Activated CD4-positive, alpha-beta T cell treated with anti-CD3 and anti-CD28 coated beads, Interleukin-2, amount 10 ng/mL, durations not matched to agents 24 days and 14 days (primary cell): ENCODE measurements around the gene WDR4. TPM values are rescaled to one million over a fixed set of nuclear protein-coding genes. Genes with fewer than 3 reads are reported as not detected.
"Not testable (repeated sequence)": the region's sequence is repeated elsewhere in the genome, so short reads cannot be mapped to it uniquely, and the experiment has no call there.

Source experiments
- DNase-seq: peaks from one replicate; pipeline ENCODE4 v3.0.0; 2022
- H3K27ac Mint-ChIP-seq: one replicate; pipeline ENCODE4 v1.8.0; 2022; ENCODE audit warnings: mild to moderate bottlenecking, mixed read lengths
- H3K27me3 Mint-ChIP-seq: one replicate; pipeline ENCODE4 v1.8.0; 2022; ENCODE audit warnings: mixed read lengths
- H3K36me3 Mint-ChIP-seq: one replicate; pipeline ENCODE4 v1.8.0; 2022; ENCODE audit warnings: low read depth, mild to moderate bottlenecking, mixed read lengths
- H3K4me1 Mint-ChIP-seq: one replicate; pipeline ENCODE4 v1.8.0; 2021; ENCODE audit warnings: mixed read lengths
- H3K4me3 Mint-ChIP-seq: one replicate; pipeline ENCODE4 v1.8.0; 2022; ENCODE audit warnings: mild to moderate bottlenecking, moderate library complexity, mixed read lengths
- H3K9me3 Mint-ChIP-seq: one replicate; pipeline ENCODE4 v1.8.0; 2021; ENCODE audit warnings: mixed read lengths
- intact Hi-C: fragments of 100-400 bp; cut with micrococcal nuclease; formaldehyde crosslinking; loops from one replicate; pipeline ENCODE4 v1.15.1; 2023
- total RNA-seq: library from RNA; stranded (reverse); gene quantifications from 2 replicates; pipeline ENCODE4 v1.2.3, GENCODE V29; 2022

Gene WDR4
- total RNA-seq, 1 donor from 2014 or later: 75.1 TPM

DNA sequence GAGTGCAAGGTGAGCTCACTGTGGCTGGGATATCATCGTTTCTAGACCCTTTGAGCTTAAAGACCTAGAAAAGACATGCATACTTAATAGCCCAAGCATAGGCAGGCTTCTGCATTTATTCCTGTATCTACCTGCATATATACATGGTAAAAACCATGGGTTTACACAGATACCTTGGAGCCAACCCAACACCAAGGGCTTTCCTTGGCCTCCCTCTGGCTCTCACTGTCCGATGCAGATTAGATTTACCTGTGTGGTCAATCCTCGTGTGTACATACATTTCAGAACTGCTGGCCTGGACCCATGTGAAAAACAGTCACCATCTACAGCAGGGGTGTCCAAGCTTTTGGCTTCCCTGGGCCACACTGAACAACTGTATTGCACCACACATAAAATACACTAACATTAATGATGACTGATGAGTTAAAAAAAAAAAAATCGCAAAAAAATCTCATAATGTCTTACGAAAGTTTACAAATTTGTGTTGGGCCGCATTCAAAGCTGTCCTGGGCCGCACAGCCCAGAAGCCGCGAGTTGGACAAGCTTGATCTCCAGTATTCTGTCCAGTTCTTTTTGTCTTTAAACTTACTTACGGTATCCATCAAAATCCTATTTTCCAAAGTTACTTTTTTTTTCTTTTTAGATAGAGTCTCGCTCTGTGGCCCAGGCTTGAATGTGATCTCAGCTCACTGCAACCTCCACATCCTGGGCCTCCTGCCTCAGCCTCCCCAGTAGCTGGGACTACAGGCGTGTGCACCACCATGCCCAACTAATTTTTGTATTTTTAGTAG, 43.5 kb downstream of the WDR4 start:
- Mint-ChIP-seq H3K9me3 (no peaks in the 10 kb centered on the region), H3K4me3 (no peak overlapping the region), H3K4me1 (peaks cover 22% of the 10 kb centered on the region), H3K27ac (no peak overlapping the region), H3K36me3 (peaks cover 22% of the 10 kb centered on the region), H3K27me3 (peaks cover under 1% of the 10 kb centered on the region)
- intact Hi-C loops: loop anchor here (10.0 kb wide), 1 partner anchor 371 kb away; no protein-coding TSS in a partner anchor
- no peak for DNase-seq

DNA sequence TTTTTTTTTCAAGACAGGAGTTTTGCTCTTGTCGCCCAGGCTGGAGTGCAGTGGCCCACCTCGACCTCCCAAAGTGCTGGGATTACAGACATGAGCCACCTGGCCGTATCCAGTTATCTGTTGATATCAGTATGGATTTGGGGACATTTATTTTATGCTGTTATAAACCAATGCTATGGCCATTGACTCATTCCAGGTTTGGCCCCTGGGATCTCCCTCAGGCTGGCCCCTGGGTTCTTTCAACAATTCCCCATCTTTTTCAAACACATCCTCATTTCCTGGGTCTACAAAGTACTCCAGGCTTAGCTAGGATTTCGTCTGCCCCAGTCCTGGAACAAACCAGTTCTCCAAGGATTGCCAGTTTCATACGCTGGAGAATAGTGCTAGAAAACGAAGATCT, 44.1 kb downstream of the WDR4 start:
- no peak for DNase-seq
- no peaks in the 10 kb centered on the region for H3K9me3 Mint-ChIP-seq
- H3K27ac Mint-ChIP-seq: no peak overlapping the region
- H3K4me1 Mint-ChIP-seq: peaks cover 25% of the 10 kb centered on the region
- H3K27me3 Mint-ChIP-seq: peaks cover 3% of the 10 kb centered on the region
- no peak overlapping the region for H3K4me3 Mint-ChIP-seq
- intact Hi-C loops: loop anchor here (10.0 kb wide), 1 partner anchor 370 kb away; no protein-coding TSS in a partner anchor
- peaks cover 22% of the 10 kb centered on the region for H3K36me3 Mint-ChIP-seq

DNA sequence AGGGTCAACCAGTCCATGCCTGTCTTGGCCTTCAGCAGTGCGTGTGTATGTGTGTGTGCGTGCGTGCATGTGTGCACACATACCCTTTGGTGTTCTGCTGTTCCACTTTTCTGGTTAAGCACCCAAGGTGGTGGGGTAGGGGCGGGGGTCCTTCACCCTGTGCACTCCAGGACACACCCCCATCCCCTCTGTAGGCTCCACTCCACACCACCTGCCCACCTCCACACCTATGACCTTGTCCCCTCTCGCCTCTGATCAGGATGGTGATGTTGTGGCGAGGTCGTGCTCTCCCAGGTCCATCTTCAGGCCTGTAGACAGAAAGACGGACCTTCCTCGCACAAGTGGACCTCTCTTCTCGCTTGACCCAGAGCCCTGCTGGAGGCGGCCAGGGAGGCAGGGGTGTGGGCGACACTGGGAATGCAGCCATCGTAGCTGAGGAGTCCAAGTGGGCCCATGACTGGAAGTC, 44.6 kb downstream of the WDR4 start:
- H3K4me3 Mint-ChIP-seq: no peak overlapping the region
- no peak for DNase-seq
- no peaks in the 10 kb centered on the region for H3K9me3 Mint-ChIP-seq
- intact Hi-C loops: loop anchor here (10.0 kb wide), 1 partner anchor 370 kb away; no protein-coding TSS in a partner anchor
- no peak overlapping the region for H3K27ac Mint-ChIP-seq
- H3K36me3 Mint-ChIP-seq: peaks cover 22% of the 10 kb centered on the region
- H3K4me1 Mint-ChIP-seq: peaks cover 25% of the 10 kb centered on the region
- H3K27me3 Mint-ChIP-seq: peaks cover 3% of the 10 kb centered on the region

DNA sequence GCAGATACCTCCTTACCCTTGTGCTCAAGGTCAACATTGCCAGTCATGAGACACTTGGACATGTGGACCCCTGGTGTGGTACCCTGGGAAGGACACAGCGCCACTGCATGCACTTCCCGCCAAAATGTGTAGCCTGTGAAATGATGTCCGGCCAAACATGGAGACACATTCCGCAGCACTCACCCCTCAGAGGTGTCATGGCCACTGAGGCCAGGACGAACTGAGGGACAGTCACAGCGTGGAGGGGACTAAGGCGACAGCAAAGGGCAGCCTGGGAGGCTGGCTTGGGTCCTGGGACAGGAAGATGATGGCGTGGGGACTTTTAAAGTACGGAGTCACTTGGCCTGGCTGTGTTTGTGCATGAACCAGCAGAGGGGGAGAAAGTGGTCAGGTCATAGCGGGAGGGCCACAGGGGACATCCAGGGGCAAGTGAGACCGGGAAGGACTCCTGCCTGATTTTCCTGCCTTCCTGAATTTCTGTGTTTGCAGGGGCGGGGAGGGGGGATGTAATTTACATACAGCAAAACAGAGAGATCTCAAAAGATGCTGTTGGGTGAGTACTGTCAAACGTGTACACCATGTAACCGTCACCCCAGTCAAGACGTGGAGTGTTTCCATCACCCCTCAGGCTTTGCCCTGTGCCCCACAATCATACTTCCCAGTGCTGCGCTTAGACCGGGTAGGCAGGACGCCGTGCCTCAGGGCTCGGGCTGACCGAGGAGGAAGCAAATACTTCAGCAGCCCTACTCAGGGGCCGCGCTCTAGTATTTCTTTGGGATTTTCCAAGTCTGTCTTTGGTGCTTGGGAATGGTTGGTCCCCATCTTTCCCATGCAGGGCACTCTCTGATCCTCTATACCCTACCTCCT, 45.2 kb downstream of the WDR4 start:
- Mint-ChIP-seq H3K4me1 (peaks cover 25% of the 10 kb centered on the region), H3K27ac (peak overlapping the region; percentile 22), H3K9me3 (no peaks in the 10 kb centered on the region), H3K27me3 (peaks cover 6% of the 10 kb centered on the region), H3K36me3 (peaks cover 19% of the 10 kb centered on the region), H3K4me3 (no peak overlapping the region)
- intact Hi-C loops: loop anchor here (1.0 to 10.0 kb wide), 4 partner anchors 150 to 369 kb away; no protein-coding TSS in a partner anchor
- DNase-seq: no peak

DNA sequence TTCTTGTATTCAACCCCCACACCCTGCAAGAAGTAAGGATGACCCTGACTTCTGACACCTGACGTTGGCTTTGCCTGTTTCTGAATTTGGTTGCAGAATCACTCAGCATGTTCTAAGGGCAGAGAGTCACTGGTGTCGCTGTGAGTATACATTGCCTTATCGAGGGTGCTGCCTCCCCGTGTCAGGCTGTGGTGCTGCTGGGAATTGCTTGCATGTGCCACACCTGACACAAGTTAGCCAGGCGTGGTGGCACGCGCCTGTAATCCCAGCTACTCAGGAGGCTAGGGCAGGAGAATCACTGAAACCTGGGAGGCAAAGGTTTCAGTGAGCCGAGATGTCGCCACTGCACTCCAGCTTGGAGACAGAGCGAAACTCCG, 45.9 kb downstream of the WDR4 start:
- H3K9me3 Mint-ChIP-seq: no peaks in the 10 kb centered on the region
- peak overlapping the region; percentile 69 for H3K4me3 Mint-ChIP-seq
- peak; percentile 87 for DNase-seq
- H3K4me1 Mint-ChIP-seq: peaks cover 25% of the 10 kb centered on the region
- peak overlapping the region; percentile 51 for H3K27ac Mint-ChIP-seq
- peaks cover 17% of the 10 kb centered on the region for H3K36me3 Mint-ChIP-seq
- peaks cover 11% of the 10 kb centered on the region for H3K27me3 Mint-ChIP-seq
- intact Hi-C loops: loop anchor here (1.0 to 10.0 kb wide), 4 partner anchors 149 to 369 kb away; no protein-coding TSS in a partner anchor

DNA sequence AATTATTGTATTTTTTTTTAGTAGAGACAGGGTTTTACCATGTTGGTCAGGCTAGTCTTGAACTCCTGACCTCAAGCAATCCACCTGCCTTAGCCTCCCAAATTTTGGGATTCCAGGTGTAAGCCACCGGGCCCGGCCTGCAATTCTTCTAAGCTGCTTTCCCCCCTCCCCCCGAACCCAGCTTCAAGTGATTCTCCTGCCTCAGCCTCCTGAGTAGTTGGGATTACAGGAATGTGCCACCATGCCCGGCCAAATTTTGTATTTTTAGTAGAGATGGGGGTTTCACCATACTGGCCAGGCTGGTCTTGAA, 47.1 kb downstream of the WDR4 start:
- H3K9me3 Mint-ChIP-seq, H3K27ac Mint-ChIP-seq: not testable (repeated sequence)

DNA sequence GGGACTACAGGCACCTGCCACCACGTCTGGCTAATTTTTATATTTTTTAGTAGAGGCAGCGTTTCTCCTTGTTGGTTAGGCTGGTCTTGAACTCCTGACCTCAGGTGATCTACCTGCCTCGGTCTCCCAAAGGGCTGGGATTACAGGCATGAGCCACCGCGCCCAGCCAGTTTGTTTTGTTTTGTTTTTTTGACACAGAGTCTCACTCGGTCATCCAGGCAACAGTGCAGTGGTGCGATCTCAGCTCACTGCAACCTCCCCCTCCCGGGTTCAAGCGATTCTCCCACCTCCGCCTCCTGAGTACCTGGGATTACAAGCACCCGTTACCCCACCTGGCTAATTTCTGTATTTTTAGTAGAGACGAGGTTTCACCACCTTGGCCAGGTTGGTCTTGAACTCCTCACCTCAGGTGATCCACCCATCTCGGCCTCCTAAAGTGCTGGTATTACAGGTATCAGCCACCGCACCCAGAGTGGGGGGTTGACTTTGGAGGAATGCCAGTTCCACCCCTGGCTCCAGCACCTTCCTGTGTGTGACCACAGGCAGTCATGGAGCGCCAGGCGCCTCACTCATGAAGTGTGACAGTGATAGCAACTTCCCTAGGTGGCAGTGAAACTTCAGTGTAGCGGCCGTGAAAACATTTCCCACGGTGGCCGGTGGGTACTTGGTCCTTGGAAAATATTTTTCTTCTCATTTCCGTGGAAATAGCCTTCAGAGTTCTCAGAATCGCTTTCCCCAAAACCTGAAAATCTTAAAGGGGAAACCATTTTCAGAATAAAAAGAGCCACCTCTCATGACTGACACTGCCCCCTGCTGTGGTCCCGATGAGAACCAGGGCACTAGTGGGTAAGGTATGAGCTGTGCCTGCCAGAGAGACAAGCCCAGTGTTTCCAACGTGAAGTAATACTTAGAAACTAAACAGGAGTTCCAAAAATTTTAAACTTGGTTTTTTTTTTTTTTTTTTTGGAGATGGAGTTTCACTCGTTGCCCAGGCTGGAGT, 48.6 kb downstream of the WDR4 start:
- Mint-ChIP-seq H3K27ac (no peak overlapping the region), H3K27me3 (peaks cover 29% of the 10 kb centered on the region), H3K9me3 (peaks cover 5% of the 10 kb centered on the region), H3K4me3 (no peak overlapping the region), H3K4me1 (peaks cover 25% of the 10 kb centered on the region), H3K36me3 (peaks cover 5% of the 10 kb centered on the region)
- intact Hi-C loops: loop anchor here (10.0 kb wide), 1 partner anchor 366 kb away; no protein-coding TSS in a partner anchor
- DNase-seq: peak; percentile 70

More for the DNA sequence above, 47.1 kb downstream of the WDR4 start:
- peaks cover 15% of the 10 kb centered on the region for H3K36me3 Mint-ChIP-seq
- intact Hi-C loops: loop anchor here (2.0 to 10.0 kb wide), 3 partner anchors 177 to 367 kb away; no protein-coding TSS in a partner anchor
- H3K4me3 Mint-ChIP-seq: peak overlapping the region; percentile 69
- H3K27me3 Mint-ChIP-seq: peaks cover 21% of the 10 kb centered on the region
- not testable (repeated sequence) for DNase-seq
- peaks cover 25% of the 10 kb centered on the region for H3K4me1 Mint-ChIP-seq

DNA sequence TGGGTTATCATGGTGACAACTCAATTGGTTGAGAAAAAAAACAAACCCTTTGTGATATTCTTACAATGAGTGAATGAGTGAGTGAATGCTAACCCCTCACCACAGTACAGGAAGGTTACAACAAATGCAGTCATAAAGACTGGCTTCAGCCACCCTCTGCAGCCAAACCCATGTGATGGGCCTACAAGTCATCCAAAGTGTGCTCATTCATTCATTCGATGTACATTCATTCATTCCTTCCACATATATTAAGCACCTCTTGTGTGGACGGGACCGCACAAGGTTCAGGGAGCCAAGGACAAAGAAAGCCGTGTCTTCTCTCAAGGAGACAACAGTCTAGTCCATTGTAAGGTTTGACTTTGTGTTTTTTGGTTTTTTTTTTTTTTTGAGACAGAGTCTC, 49.4 kb downstream of the WDR4 start:
- H3K9me3 Mint-ChIP-seq: peaks cover 5% of the 10 kb centered on the region
- intact Hi-C loops: loop anchor here (10.0 kb wide), 1 partner anchor 365 kb away; no protein-coding TSS in a partner anchor
- no peak overlapping the region for H3K27ac Mint-ChIP-seq
- DNase-seq: no peak
- H3K27me3 Mint-ChIP-seq: peaks cover 36% of the 10 kb centered on the region
- H3K36me3 Mint-ChIP-seq: peaks cover 4% of the 10 kb centered on the region
- H3K4me3 Mint-ChIP-seq: no peak overlapping the region
- H3K4me1 Mint-ChIP-seq: peaks cover 25% of the 10 kb centered on the region

DNA sequence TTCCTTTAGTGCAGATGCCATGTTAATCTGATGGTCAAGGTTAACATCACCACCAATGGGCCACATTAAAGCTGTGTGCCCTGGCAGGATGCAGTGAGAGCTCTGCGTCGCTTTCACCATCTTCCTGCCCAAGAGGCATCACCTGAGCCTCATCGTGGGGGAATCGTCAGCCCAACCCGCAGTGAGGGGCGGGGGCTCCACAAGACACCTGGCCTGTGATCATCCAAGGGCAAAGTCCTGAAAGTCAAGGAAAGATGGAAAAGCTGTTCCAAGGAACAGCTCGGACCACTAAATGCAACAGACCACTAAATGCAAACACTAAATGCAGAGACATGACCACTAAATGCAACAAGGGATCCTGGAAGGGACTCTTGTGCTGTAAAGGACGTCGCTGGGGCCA, 49.9 kb downstream of the WDR4 start:
- H3K27me3 Mint-ChIP-seq: peaks cover 41% of the 10 kb centered on the region
- no peak overlapping the region for H3K4me3 Mint-ChIP-seq
- H3K9me3 Mint-ChIP-seq: peaks cover 5% of the 10 kb centered on the region

DNA sequence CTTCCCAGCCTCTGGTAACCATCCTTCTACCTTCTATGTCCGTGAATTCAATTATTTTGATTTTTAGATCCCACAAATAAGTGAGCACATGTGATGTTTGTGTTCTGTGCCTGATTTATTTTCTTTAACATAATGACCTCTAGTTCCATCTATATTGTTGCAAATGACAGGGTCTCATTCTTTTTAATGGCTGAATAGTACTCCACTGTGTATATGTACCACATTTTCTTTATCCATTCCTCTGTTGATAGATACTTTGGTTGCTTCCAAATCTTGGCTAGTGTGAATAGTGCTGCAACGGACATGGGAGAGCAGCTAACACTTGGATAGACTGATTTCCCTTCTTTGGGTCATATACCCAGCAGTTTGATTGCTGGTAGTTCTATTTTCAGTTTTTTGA, 51.8 kb downstream of the WDR4 start:
- Mint-ChIP-seq H3K4me1 (peaks cover 13% of the 10 kb centered on the region), H3K27me3 (peaks cover 43% of the 10 kb centered on the region), H3K27ac (no peak overlapping the region), H3K4me3 (no peak overlapping the region), H3K36me3 (no peaks in the 10 kb centered on the region), H3K9me3 (peaks cover 5% of the 10 kb centered on the region)
- DNase-seq: no peak
- intact Hi-C loops: no loop called here

More for the DNA sequence above, 49.9 kb downstream of the WDR4 start:
- H3K36me3 Mint-ChIP-seq: peaks cover 2% of the 10 kb centered on the region
- H3K27ac Mint-ChIP-seq: no peak overlapping the region
- H3K4me1 Mint-ChIP-seq: peaks cover 23% of the 10 kb centered on the region
- intact Hi-C loops: no loop called here
- no peak for DNase-seq

DNA sequence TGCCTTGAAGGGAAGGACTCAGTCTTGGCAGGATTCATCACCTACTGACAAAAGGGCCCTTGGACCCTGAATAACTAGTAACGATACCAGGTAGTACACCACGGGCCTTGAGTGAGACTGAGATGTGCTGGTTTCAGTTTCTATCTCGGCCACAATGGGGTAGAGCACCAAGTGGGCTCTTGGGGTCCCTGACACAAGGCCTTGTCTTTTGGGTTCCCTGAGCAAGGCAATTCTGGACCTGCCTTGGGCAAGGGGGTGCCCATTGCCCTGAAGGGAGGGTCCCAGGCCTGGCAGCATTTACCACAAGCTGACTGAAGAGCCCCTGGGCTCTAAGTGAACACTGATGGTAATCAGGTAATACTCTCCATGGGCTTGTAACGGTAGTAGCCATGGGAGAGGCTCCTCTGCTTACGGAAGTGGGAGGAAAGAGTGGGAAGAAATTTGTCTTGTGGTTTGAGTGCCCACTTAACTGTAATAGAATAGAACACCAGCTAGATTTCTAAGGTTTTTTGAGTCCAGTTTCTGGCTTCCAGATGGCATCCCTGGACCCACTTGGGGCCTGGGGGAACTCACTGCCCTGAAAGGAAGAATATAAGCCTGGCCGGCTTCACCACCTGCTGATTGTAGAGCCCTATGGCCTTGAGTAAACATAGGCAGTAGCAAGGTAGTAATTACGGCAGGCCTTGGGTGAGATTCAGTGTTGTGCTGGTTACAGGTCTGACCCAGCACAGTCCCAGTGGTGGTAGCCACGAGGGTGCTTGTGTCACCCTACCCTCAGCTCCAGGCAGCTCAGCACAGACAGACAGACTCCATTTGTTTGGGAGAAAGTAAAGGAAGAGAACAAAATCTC, 58.5 kb downstream of the WDR4 start:
- Mint-ChIP-seq H3K4me1 (no peaks in the 10 kb centered on the region), H3K27me3 (peaks cover 17% of the 10 kb centered on the region), H3K9me3 (no peaks in the 10 kb centered on the region), H3K36me3 (no peaks in the 10 kb centered on the region), H3K4me3 (no peak overlapping the region), H3K27ac (no peak overlapping the region)
- intact Hi-C loops: no loop called here
- DNase-seq: no peak

DNA sequence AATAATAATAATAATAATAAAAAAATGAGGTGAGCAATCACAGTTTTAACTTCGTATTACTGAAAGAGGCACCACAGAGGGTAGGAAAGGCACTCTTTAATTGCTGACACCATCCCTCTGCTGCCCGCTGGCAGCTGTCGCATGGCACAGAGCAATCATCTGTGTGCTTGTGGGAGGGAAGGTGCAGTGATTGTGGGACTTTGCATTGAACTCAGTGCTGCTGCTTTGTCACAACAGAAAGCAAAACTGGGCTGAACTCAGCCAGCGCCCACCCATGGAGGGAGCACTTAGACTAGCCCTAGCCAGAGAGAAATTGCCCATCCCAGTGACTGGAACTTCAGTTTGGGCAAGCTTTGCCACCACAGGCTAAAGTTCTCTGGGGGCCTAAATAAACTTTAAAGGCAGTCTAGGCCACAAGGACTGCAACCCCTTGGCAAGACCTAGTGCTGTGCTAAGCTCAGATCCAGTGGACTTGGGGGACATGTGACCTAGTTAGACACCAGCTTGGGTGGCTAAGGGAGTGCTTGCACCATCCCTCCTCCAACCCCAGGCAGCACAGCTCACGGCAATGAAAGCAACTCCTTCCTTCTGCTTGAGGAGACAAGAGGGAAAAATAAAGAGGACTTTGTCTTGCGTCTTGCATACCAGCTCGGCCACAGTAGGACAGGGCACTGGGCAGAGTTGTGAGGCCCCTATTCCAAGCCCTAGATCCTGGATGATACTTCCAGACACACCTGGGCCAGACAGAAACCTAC, 59.3 kb downstream of the WDR4 start:
- Mint-ChIP-seq H3K4me3 (no peak overlapping the region), H3K27ac (no peak overlapping the region), H3K27me3 (peaks cover 9% of the 10 kb centered on the region), H3K36me3 (peaks cover under 1% of the 10 kb centered on the region), H3K4me1 (no peaks in the 10 kb centered on the region), H3K9me3 (peaks cover under 1% of the 10 kb centered on the region)
- DNase-seq: no peak
- intact Hi-C loops: loop anchor here (2.0 kb wide), 1 partner anchor 227 kb away; no protein-coding TSS in a partner anchor
